Mesothelial cell of epicardium (in vitro differentiated cells): ENCODE measurements around the gene HDAC4. TPM values are rescaled to one million over a fixed set of nuclear protein-coding genes. Genes with fewer than 3 reads are reported as not detected.
A peak's percentile ranks its signal among the peaks of the same experiment; 100 is the strongest.
"Not testable (repeated sequence)": the region's sequence is repeated elsewhere in the genome, so short reads cannot be mapped to it uniquely, and the experiment has no call there.

Source experiments
- DNase-seq, 2 experiments: peaks; one replicate each; pipeline ENCODE4 v3.0.0; 2021; ENCODE audit warnings: low spot score in 2 of 2; ENCODE audit not compliant: unreplicated experiment in 2 of 2
- H3K27ac Mint-ChIP-seq: 2 replicates; pipeline ENCODE4 v1.8.0; 2021; ENCODE audit warnings: mixed read lengths
- H3K27me3 Mint-ChIP-seq: 2 replicates; pipeline ENCODE4 v1.8.0; 2021; ENCODE audit warnings: low read depth, mixed read lengths
- H3K36me3 Mint-ChIP-seq: 2 replicates; pipeline ENCODE4 v1.8.0; 2021; ENCODE audit warnings: mixed read lengths
- H3K4me1 Mint-ChIP-seq: 2 replicates; pipeline ENCODE4 v1.8.0; 2021; ENCODE audit warnings: mixed read lengths
- H3K4me3 Mint-ChIP-seq: 2 replicates; pipeline ENCODE4 v1.8.0; 2021; ENCODE audit warnings: mild to moderate bottlenecking, moderate library complexity, mixed read lengths
- H3K9me3 Mint-ChIP-seq: 2 replicates; pipeline ENCODE4 v1.8.0; 2021; ENCODE audit warnings: mixed read lengths
- CTCF ChIP-seq: fragments of 200-600 bp; sonication (generic); IDR thresholded peaks from one replicate; pipeline ENCODE4 v1.5.0; 2021; ENCODE audit warnings: antibody characterized with exemption; ENCODE audit not compliant: unreplicated experiment
- total RNA-seq: library from RNA; stranded (reverse); gene quantifications from 3 replicates; pipeline ENCODE4 v1.2.1, GENCODE V29; 2021

HDAC4 gene
- total RNA-seq, 1 donor from 2014 or later: 59.2 TPM

DNA sequence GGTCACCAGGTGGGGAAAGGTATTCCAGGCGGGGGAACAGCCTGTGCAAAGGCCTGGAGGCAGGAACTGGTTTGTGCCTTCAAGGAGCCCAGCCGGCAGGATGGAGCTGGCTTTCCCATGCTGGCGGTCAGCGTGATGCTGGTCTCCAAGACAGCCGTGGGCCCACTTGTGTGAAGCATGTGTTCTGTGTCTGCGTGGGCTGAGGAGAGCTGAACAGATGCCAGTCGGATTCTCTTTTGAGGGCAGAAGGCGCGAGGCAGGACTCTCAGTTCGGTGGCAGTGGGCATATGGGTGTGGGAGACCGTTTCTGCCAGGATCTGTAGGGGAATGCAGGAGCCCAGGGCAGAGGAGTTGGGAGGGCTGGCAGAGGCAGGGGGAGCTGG, 361.4 kb downstream of the HDAC4 start:
- H3K4me1 Mint-ChIP-seq: peaks cover 7% of the 10 kb centered on the region
- no peaks in the 10 kb centered on the region for H3K36me3 Mint-ChIP-seq
- peaks cover 4% of the 10 kb centered on the region for H3K27me3 Mint-ChIP-seq
- no peak for TF ChIP-seq CTCF
- H3K4me3 Mint-ChIP-seq: no peak overlapping the region
- no peak overlapping the region for H3K27ac Mint-ChIP-seq
- H3K9me3 Mint-ChIP-seq: no peaks in the 10 kb centered on the region
- no peak for DNase-seq

GRCh38 chr2:239038773-239039478, 361.9 kb downstream of the HDAC4 start:
- peaks cover 6% of the 10 kb centered on the region for H3K27me3 Mint-ChIP-seq
- no peak for DNase-seq
- H3K4me3 Mint-ChIP-seq: no peak overlapping the region
- H3K27ac Mint-ChIP-seq: no peak overlapping the region
- H3K36me3 Mint-ChIP-seq: no peaks in the 10 kb centered on the region
- no peak for TF ChIP-seq CTCF
- no peaks in the 10 kb centered on the region for H3K9me3 Mint-ChIP-seq
- peaks cover 7% of the 10 kb centered on the region for H3K4me1 Mint-ChIP-seq

DNA sequence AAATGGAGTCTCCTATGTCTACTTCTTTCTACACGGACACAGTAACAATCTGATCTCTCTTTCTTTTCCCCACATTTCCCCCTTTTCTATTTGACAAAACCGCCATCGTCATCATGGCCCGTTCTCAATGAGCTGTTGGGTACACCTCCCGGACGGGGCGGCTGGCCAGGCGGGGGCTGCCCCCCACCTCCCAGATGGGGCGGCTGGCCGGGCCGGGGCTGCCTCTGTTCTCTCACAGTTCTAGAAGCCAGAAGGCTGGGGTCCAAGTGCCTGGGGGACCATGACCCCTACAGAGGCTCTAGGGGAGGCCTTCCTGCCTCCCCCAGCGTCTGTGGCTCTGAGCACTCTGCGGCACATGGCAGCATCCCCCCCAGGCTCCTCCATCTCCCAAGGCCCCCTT, 362.5 kb downstream of the HDAC4 start:
- H3K9me3 Mint-ChIP-seq, H3K4me1 Mint-ChIP-seq, H3K27ac Mint-ChIP-seq, H3K4me3 Mint-ChIP-seq, DNase-seq, H3K27me3 Mint-ChIP-seq, H3K36me3 Mint-ChIP-seq: not testable (repeated sequence)

DNA sequence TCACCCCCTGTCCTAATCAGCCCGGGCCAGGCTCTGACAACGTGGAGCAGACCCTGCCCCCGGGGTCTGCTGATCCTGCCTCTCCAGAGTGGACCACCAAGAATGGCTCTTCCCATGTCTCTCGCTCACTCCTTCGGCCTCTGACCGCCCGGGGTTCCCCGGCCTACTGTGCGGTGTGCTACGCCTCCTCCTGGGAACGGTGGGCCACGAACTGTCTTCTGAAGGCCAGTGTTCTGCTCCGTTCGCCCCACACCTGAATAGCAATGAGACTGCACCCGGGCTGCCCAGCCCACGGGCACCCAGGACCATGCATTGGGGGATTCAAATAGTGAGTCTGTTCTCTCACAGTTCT, 363.3 kb downstream of the HDAC4 start:
- peak overlapping the region; percentile 62 for H3K27ac Mint-ChIP-seq
- peaks cover 4% of the 10 kb centered on the region for H3K9me3 Mint-ChIP-seq

GRCh38 chr2:239036819-239037558, 363.8 kb downstream of the HDAC4 start:
- Mint-ChIP-seq H3K4me1 (peaks cover 3% of the 10 kb centered on the region), H3K36me3 (no peaks in the 10 kb centered on the region), H3K9me3 (peaks cover 8% of the 10 kb centered on the region), H3K4me3 (no peak overlapping the region), H3K27ac (no peak overlapping the region), H3K27me3 (peaks cover 13% of the 10 kb centered on the region)
- no peak for DNase-seq
- TF ChIP-seq CTCF: no peak

More for the DNA sequence above, 363.3 kb downstream of the HDAC4 start:
- Mint-ChIP-seq H3K36me3 (no peaks in the 10 kb centered on the region), H3K4me3 (no peak overlapping the region), H3K4me1 (peaks cover 7% of the 10 kb centered on the region), H3K27me3 (peaks cover 8% of the 10 kb centered on the region)
- no peak for TF ChIP-seq CTCF
- no peak for DNase-seq

- DNase-seq: no peak
Observed at GRCh38 chr2:239035997-239036731, 364.7 kb downstream of the HDAC4 start.

More at GRCh38 chr2:239035997-239036731, 364.7 kb downstream of the HDAC4 start:
- Mint-ChIP-seq H3K9me3 (peaks cover 11% of the 10 kb centered on the region), H3K4me3 (no peak overlapping the region), H3K36me3 (no peaks in the 10 kb centered on the region), H3K27ac (no peak overlapping the region), H3K4me1 (no peaks in the 10 kb centered on the region), H3K27me3 (peaks cover 21% of the 10 kb centered on the region)
- TF ChIP-seq CTCF: no peak
